Measurements from ENCODE around the gene SECISBP2L.

SECISBP2L gene

DNA sequence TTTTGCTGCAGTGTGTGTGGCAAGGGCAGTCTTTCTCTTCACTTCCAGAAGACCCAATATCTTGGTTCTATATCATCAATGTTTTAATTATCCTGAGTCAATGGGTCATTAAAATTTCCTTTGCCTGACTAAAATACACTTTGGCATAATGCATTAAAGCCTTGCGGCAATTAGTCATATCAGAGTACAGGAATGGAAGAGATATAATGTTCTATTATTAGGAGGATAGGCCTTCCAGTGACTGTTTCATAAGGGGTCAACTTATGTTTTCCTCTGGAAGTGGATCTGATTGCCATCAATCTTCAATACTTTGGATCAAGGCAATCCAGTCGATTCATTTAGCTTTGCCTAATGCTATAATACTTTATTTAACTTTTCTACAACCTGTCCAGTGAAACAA, 9.4 kb upstream of the SECISBP2L start:
- DNase-seq = no peak

- no peak for DNase-seq
Observed at GRCh38 chr15:49052662-49053061, 6.4 kb upstream of the SECISBP2L start.

DNA sequence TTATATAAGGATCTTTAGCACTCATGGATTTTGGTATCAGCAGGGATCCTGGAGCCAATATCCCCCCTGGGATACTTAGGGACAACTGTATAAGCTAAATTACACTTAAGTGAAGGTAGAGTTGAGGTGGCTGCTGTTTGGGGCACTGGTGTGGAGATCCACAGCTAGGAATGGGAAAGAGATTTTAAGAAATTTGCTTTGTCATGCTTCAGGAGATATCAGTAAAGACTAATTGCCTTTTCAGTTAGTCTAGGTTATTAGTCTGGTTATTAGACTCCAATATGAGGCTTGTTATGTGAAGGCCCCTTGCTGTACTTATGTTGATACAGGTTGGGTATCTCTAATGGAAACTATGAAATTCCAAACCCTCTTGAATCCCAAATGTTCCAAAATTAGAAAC, 1.2 kb upstream of the SECISBP2L start:
- DNase-seq = no peak

DNA sequence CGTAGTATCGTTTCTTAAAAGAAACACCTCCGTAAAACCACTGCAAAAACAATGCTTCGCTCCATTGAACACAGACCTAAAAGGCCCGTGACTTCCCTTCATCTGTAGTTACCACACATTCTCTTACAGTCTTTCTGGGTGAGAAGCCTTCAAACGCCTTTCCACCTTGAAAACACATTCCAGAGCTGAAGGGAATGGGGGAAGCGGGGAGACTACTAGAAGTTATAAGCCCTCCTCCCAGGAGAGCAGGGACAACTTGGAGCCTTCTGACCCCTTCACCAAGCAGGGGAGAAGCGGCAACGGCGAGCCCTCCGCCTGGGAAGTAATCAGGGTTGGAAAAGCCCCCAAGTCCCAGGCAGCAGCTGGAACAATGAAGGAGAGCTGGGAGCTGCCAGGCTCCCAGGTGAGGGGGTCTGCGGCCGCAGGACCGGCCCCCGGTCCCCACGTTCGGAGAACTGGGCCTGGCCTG, 461 bp downstream of the SECISBP2L start:
- DNase-seq = peak; percentile 38 to 56

DNA sequence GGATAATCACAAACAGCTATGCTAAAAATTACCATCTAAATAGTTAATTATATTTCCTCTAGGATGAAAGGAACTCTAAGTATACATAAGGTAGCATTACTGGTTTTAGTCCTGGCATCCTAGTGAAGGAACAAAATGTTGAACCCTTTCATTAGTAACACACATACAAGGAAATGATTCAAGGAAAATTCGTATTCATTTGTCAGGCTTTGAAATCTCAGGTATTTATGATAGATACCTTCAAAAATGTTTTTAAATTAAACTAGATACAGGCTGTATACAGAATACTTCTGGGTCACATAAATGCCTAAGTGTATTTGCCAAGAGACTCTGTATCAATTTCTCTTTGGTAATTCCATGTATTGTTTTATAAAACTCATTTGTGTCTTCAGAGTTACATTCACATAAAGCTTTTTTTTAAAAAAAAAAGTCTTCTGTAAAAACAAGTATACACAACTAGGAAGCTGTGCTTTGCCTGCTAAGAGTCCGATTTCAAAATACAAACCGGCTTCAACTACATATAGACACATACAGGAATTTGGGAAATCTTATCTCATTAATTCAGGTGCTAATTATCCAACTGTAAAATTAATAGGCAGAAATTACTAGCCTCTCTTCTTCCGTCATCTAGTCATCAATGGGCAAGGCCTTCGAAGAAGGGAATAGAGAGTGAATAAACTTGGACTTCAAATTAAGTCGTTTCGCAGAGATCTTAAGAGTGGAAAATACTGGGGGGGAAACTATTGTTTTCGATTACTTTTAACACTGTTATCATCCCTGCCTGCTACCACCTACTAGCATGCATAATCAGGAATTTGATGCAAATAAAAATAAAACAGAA, 1.3 kb downstream of the SECISBP2L start:
- no peak for DNase-seq

DNA sequence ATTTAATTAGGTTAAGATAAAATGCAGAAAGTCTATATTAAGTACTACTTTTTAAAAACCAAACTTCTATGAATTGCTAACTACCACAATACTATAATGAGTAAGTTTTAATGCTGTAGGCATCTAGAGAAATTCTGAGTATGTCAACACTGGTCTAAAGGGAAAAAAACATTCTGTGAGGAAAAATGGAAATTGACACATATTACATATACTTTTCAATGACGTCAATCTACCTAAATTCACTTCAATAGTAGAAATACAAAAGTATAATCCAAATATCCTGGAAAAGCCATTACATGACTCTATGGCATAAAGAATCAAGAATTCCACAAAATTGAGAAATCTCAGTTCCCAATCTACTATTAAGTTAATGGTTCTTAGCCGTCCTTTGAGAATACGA, 2.2 kb downstream of the SECISBP2L start:
- DNase-seq = no peak

DNA sequence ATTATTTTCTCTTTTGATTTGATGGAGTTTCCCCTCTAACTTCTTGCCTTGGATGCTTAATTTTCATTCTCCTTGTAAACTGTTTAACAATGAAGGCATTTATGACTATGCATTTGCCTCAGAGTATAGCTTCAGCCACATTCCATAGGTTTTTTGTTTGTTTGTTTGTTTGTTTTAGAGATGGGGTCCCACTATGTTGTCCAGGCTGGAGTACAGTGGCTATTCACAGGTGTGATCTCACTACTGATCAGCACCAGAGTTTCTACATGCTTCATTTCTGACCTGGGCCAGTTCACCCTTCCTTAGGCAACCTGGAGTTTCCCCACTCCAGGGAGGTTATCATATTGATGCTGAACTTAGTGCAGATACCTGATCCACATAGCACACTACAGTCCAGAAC, 4.1 kb downstream of the SECISBP2L start:
- no peak for DNase-seq

DNA sequence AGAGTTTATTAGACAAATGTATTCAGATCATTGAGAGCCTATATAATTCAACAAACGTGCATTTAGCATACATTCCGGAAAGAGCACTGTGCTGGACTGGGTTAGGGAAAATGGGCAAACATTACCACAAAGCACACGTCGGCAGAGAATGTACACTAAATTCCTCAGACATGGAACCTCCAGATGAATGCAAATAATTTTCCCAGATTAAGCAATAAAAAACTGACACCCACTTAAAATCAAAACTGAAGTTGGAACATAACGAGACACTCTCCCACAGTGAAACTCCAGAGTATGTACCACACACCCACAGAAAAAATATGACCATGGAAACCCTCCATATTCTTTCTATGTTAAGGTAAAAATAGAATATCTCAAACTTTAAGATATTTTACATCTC, 4.8 kb downstream of the SECISBP2L start:
- DNase-seq = no peak

- DNase-seq = no peak
Observed at GRCh38 chr15:49040151-49040550, 6.1 kb downstream of the SECISBP2L start.

- DNase-seq = no peak
Observed at GRCh38 chr15:49038382-49038781, 7.9 kb downstream of the SECISBP2L start.

DNA sequence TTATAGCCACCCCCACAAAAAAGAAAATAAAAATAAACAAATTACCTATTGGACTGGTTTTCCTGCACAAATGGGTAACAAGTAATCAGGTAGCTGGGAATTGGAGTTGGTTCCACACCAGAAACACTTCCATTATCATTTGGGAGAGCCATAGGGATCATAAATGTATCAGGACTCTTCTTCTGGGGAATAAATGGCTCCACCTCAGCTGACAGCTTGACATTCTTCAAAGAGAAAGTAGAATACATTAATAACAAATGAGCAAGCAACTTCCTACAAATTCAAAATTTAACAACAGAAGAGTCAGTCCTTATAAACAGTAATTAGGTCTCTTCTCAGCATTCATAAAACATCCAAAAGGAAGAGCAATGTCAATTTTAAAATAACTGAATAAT, 8.7 kb downstream of the SECISBP2L start:
- no peak for DNase-seq

- no peak for DNase-seq
Observed at GRCh38 chr15:49036650-49037545, 9.3 kb downstream of the SECISBP2L start.

DNA sequence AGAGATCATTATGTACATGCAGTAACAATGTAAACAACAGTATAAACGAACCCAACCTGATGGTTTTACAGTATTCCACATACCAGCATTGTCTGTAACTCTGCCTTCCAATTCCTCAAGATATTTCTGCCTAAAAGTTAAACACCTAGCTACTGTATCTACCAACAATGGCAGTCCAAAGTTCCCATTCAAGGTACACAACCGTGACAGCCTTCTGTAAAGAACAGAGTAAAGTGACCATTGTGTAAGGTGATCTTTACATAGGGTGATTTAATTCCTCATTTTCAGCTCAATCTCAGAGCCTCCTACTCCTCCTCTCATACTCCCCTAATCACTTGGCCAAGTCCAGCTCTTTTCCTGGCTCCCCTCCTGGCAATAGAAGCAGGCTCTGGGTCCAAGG, 10.4 kb downstream of the SECISBP2L start:
- DNase-seq = no peak

GRCh38 chr15:49032601-49033145, 13.6 kb downstream of the SECISBP2L start:
- no peak for DNase-seq

DNA sequence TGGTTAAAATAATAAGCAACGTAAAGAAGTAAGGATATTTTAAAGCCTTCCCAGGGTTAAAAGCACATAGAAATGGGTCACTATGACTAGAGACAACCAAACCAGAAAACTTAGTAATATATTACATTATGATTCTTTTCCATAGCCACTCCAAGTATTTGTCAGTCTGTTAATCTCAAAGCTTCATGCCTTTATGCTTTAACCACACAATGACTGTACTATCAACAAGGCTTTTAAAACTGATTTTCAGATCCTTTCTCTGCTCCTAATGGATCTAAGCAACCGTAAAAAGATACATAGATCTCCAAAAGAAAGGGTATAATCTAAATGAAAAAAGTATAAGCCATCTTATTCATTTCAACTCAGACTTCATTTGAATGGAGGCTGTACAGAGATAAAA, 14.4 kb downstream of the SECISBP2L start:
- no peak for DNase-seq

DNA sequence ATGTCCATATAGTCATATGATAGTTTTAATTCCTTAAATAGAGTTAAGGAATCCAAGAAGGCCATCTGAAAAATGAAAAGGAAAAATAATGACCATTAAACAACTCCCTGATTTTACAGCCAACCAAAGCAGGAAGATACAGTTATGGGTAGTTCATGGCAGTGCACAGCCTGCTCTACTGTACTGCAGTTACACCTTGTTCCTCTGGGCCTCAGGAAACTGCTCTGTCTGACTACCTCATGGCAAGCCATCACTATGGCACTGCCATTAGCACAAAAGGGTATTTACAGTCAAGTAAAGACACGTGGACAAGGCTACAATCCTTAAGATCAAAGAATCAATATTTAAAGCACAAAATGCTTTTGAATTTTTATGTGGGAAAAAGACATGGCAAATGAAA, 19.5 kb downstream of the SECISBP2L start:
- no peak for DNase-seq

DNA sequence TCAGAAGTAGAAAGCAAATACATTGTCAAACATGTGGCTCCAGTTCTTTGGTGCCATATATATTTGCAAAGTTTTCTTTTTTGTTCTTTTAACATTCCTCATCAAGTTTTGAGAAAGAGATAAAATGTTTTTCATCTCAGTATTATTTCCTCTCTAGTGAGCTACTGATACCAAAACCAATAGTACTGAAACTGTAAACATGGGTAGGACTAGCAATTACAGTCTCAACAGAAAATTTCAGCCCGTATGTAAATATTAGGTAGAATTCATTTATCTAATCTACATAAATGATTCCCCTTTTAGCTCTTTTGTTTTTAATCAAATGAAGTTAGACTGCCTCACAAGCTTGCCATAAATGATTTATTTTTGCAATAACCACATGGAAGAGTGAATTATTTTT, 21.4 kb downstream of the SECISBP2L start:
- no peak for DNase-seq

- DNase-seq = no peak
Observed at GRCh38 chr15:49023354-49023753, 22.9 kb downstream of the SECISBP2L start.

- DNase-seq = no peak
Observed at GRCh38 chr15:49015896-49016295, 30.4 kb downstream of the SECISBP2L start.

DNA sequence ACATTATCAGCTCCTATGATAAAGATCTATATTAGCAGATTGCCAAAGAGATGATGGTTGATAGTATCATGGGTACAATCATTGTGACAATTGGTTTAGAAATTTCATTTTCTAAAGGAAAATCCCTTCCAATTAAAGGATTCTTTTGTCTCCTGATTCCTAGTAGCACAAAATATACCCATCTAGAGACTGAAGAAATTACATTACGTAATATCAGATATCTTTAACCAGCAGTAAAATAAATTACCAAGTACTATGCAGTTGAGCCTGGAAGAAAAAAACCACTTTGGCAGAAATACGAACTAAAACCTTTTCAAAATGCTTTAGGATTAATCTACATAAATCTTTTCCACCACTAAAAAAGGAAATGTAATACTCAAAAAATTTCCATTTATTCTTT, 46.9 kb downstream of the SECISBP2L start:
- DNase-seq = no peak

DNA sequence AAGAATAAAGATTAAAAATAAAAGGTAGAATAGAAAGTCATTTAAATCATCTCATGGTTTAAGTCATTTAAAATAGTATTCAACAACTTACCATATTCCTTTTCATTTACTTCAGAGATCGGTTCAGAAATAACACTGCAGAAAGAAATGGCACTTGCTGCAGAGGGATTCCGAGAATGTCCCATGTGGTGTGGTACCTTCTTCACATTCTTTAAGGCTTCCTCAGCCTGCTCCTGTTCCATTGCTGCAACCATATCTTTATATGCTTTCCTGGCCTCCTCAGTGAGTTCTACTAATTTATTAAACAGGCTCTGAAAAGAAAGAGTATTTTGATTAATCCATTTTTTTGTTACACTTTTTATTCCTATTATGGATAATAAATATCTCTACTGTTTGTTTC, 50.0 kb downstream of the SECISBP2L start:
- no peak for DNase-seq

- DNase-seq = no peak
Observed at GRCh38 chr15:48993380-48993779, 52.9 kb downstream of the SECISBP2L start.

DNA sequence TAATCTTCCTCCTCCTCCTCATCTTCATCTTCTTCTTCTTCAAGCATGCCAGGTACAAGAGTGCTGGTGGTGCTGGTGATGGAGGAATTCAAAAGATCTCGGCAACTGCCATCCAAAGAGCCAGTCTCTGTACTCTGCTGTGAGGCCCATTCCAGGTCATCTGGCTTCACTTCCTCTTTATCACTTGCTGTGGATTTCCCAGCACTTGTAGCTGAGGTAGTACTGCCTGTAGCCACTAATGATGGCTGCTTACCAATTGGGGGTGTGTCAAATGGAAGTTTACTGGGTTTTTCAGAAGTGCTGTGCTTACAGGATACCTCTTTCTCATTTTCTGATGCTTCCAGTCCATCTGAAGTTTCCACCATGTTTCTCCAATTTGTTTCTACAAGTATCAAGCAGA, 53.7 kb downstream of the SECISBP2L start:
- peak; percentile 12 to 28 for DNase-seq

- no peak for DNase-seq
Observed at GRCh38 chr15:48992096-48992495, 54.1 kb downstream of the SECISBP2L start.

Measured in AML-193 (cell line).